Measurements from ENCODE around the gene HSD11B1L.
"Not testable (repeated sequence)": the region's sequence is repeated elsewhere in the genome, so short reads cannot be mapped to it uniquely, and the experiment has no call there.

Gene HSD11B1L

GRCh38 chr19:5688262-5688881 is 7.5 kb downstream of the HSD11B1L start:
- not testable (repeated sequence) for DNase-seq

- DNase-seq = peak; percentile 78 to 81
Measured at GRCh38 chr19:5690125-5690954, 9.5 kb downstream of the HSD11B1L start, which contains the start of gene RPL36. Gene RPL36, plus strand, starts transcription at chr19:5690295. Its CDS starts 213 bp downstream, at chr19:5690508.

GRCh38 chr19:5690955-5691821 is 10.4 kb downstream of the HSD11B1L start:
- no peak for DNase-seq

GRCh38 chr19:5691822-5692722 is 11.2 kb downstream of the HSD11B1L start:
- DNase-seq = no peak

GRCh38 chr19:5692723-5693194 is 11.9 kb downstream of the HSD11B1L start:
- DNase-seq = no peak

- DNase-seq = no peak
Measured at GRCh38 chr19:5693195-5694166, 12.7 kb downstream of the HSD11B1L start.

GRCh38 chr19:5694167-5694955 is 13.5 kb downstream of the HSD11B1L start:
- DNase-seq = no peak

GRCh38 chr19:5694956-5695648 is 14.3 kb downstream of the HSD11B1L start:
- DNase-seq = no peak

GRCh38 chr19:5695649-5696195 is 14.9 kb downstream of the HSD11B1L start:
- DNase-seq = no peak

- no peak for DNase-seq
Measured at GRCh38 chr19:5696196-5697021, 15.6 kb downstream of the HSD11B1L start.

- no peak for DNase-seq
Measured at GRCh38 chr19:5697022-5697889, 16.4 kb downstream of the HSD11B1L start.

GRCh38 chr19:5697890-5698634 is 17.2 kb downstream of the HSD11B1L start:
- no peak for DNase-seq

- no peak for DNase-seq
Measured at GRCh38 chr19:5698635-5699422, 18.0 kb downstream of the HSD11B1L start.

- DNase-seq = no peak
Measured at GRCh38 chr19:5700455-5701092, 19.7 kb downstream of the HSD11B1L start.

- DNase-seq = not testable (repeated sequence)
Measured at GRCh38 chr19:5702053-5702410, 21.2 kb downstream of the HSD11B1L start.

All from NCI-H187 (cell line).